Activated naive CD8-positive, alpha-beta T cell treated with anti-CD3 and anti-CD28 coated beads, Interleukin-2, amount 10 ng/mL, durations not matched to agents 7 days and 5 days (primary cell): ENCODE results near the gene ARHGAP26. TPM values are rescaled to one million over a fixed set of nuclear protein-coding genes. Genes with fewer than 3 reads are reported as not detected.

Experiments used
- ATAC-seq: fragments of 150-1000 bp; cut with Tn5 transposase; one replicate; pipeline ENCODE4 v1.10.0; 2021; ENCODE audit warnings: low read depth, moderate library complexity
- POLR2A ChIA-PET: fragments of 350-600 bp; sonication (Branson Sonifier 250); formaldehyde crosslinking; loops from one replicate; lab custom pipeline; 2021; ENCODE audit warnings: antibody characterized with exemption; lab: Charles Lee
- DNase-seq: peaks from one replicate; pipeline ENCODE4 v3.0.0; 2021
- H3K27ac Mint-ChIP-seq: one replicate; pipeline ENCODE4 v1.8.0; 2022; ENCODE audit warnings: mild to moderate bottlenecking, mixed read lengths
- H3K27me3 Mint-ChIP-seq: one replicate; pipeline ENCODE4 v1.8.0; 2022; ENCODE audit warnings: mild to moderate bottlenecking, moderate library complexity, mixed read lengths
- H3K36me3 Mint-ChIP-seq: one replicate; pipeline ENCODE4 v1.8.0; 2021; ENCODE audit warnings: mild to moderate bottlenecking, mixed read lengths
- H3K4me1 Mint-ChIP-seq: one replicate; pipeline ENCODE4 v1.8.0; 2021; ENCODE audit warnings: mixed read lengths
- H3K4me3 Mint-ChIP-seq: one replicate; pipeline ENCODE4 v1.8.0; 2022; ENCODE audit warnings: mild to moderate bottlenecking, moderate library complexity, mixed read lengths
- H3K9me3 Mint-ChIP-seq: one replicate; pipeline ENCODE4 v1.8.0; 2021; ENCODE audit warnings: mixed read lengths
- total RNA-seq, 2 experiments: library from RNA; stranded (reverse); gene quantifications; one replicate each; pipeline ENCODE4 v1.2.3, GENCODE V29; 2021

Gene ARHGAP26
- total RNA-seq, 2 experiments from 2014 or later, result 30.6 to 32.0 TPM

GRCh38 chr5:142901476-142902185 is 131.5 kb downstream of the ARHGAP26 start:
- POLR2A ChIA-PET, result interaction anchor here (0.6 kb wide), 1 partner anchor 296 kb away, joined by 4 read pairs; no protein-coding TSS in a partner anchor
- peaks cover 3% of the 10 kb centered on the region for H3K4me1 Mint-ChIP-seq
- ATAC-seq (no peak), DNase-seq (no peak)
- H3K36me3 Mint-ChIP-seq, result peaks cover 17% of the 10 kb centered on the region
- H3K27ac Mint-ChIP-seq, result no peak overlapping the region
- no peaks in the 10 kb centered on the region for H3K27me3 Mint-ChIP-seq
- H3K9me3 Mint-ChIP-seq, result no peaks in the 10 kb centered on the region
- no peak overlapping the region for H3K4me3 Mint-ChIP-seq

DNA sequence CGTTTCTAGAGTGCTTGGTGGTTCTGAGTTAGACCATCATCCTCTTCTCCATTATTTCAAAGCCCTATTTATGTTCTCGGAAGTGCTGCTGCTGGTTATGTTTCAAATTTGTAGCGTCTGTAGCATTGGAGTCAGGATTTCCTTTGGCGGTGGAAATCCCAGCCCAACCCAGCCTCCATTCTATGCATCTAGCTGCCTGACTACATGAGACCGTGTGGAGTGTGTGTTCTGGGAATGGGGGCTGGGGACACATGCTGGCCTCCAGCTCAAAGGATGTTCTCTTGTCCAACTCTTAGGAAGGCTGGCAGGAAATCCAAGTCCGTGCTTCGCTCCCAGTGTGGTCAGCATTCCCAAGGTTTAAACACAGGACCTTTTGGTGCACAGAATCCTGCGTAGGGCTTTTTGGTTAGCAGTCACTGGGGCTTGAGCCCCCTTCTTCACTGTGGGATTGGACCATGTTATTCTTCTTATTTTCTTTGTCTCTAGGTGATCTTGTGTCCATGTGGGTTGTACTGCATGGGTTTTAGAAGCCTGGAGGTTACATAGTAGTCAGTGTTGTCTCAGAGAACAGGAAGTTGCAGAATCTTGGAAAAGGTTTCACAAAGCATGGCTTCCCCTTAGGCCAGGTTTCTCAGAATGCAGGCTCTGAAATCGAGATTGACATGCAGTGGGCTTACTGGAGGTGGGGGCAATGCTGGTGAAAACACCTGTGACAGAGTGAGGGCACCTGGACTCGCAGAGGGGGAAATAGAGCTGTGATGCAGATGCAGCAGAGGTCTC is 132.2 kb downstream of the ARHGAP26 start:
- H3K4me1 Mint-ChIP-seq, result peaks cover 3% of the 10 kb centered on the region
- peaks cover 22% of the 10 kb centered on the region for H3K36me3 Mint-ChIP-seq
- no peak overlapping the region for H3K4me3 Mint-ChIP-seq
- no peak overlapping the region for H3K27ac Mint-ChIP-seq
- ATAC-seq (no peak), DNase-seq (no peak)
- no peaks in the 10 kb centered on the region for H3K27me3 Mint-ChIP-seq
- no peaks in the 10 kb centered on the region for H3K9me3 Mint-ChIP-seq
- POLR2A ChIA-PET, result interaction anchor here (0.6 kb wide), 1 partner anchor 297 kb away, joined by 4 read pairs; no protein-coding TSS in a partner anchor

DNA sequence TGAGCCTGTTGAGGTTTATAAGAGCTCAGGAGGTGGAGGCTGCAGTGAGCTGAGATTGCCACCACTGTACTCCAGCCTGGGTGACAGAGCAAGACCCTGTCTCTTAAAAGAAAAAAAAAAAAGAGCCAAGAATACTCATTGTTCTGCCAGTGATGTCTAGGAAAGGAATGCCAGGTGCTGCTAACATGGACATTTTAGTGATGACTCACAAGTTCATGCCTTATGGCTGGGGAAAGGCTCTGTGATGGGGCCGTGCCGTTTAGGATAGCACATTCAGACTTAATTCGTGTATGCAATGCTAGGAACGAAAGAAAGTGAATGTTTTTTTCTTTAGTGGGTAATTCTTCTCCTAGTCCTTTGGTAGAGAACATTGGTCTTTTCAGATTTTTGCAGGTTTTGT is 134.2 kb downstream of the ARHGAP26 start:
- DNase-seq (no peak), ATAC-seq (no peak)
- Mint-ChIP-seq H3K9me3 (no peaks in the 10 kb centered on the region), H3K27ac (no peak overlapping the region), H3K36me3 (peaks cover 22% of the 10 kb centered on the region), H3K4me3 (no peak overlapping the region), H3K4me1 (peaks cover 2% of the 10 kb centered on the region), H3K27me3 (no peaks in the 10 kb centered on the region)
- POLR2A ChIA-PET, result no interaction called here

DNA sequence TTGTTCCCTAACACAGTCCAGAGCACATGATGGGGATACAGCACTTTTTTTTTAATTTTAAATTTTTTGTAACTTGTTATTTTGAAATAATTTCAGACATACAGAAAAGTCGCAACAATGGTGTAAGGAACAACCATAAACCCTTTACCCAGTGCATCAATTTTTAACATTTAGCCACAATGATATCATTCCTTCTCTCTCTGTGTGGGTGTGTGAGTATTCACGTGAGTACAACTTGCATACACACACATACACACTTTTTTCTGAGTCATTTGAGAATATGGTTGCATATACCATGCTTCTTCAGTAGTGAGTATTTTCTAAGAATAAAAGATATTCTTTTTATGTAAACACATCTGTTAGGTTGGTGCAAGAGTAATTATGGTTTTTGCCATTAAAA is 135.2 kb downstream of the ARHGAP26 start:
- H3K9me3 Mint-ChIP-seq, result no peaks in the 10 kb centered on the region

DNA sequence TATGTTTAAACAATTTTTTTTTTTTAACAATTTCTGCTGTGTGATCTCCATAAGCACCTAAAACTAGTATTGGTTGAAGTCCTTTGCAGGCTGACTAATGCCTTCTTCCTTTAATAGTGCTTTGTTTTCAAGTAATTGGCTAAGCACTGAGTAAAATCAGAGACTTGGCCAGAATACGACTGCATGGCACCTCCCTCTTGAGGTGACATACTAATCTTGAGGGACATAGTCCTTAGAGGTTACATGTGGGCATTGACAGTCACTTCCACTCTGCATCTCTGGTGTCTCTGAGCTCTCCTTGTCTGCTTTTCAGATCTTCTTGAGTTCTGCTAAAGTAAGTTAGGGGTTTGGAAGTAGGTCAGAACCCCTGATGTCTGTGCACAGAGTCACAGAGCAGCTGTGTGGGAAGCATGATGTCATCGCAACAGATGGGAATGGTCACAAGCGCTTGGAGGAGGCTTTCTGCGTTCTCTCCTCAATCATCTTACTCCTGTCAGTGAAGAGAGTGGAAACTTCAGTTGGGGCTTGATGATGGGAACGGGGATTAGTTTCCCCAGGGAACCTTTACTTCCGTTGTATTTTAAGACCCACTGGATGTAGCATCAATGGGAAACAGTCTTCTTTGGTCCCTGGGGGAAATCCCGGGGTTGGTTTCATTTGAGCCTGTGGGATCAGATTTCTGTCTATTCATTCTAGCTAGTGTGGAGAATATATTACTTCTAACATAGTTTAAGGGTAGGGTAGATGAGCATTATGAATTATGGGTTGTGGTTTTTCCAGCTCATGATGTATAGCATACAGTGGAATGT is 136.9 kb downstream of the ARHGAP26 start:
- Mint-ChIP-seq H3K4me1 (peaks cover 2% of the 10 kb centered on the region), H3K36me3 (peaks cover 27% of the 10 kb centered on the region), H3K27me3 (no peaks in the 10 kb centered on the region), H3K27ac (no peak overlapping the region), H3K9me3 (no peaks in the 10 kb centered on the region), H3K4me3 (no peak overlapping the region)
- DNase-seq (no peak), ATAC-seq (no peak)
- POLR2A ChIA-PET, result no interaction called here

More for the DNA sequence above, 135.2 kb downstream of the ARHGAP26 start:
- H3K36me3 Mint-ChIP-seq, result peaks cover 22% of the 10 kb centered on the region
- H3K4me1 Mint-ChIP-seq, result peaks cover 2% of the 10 kb centered on the region
- no peak overlapping the region for H3K4me3 Mint-ChIP-seq
- no peak overlapping the region for H3K27ac Mint-ChIP-seq
- DNase-seq (no peak), ATAC-seq (no peak)
- POLR2A ChIA-PET, result no interaction called here
- no peaks in the 10 kb centered on the region for H3K27me3 Mint-ChIP-seq

DNA sequence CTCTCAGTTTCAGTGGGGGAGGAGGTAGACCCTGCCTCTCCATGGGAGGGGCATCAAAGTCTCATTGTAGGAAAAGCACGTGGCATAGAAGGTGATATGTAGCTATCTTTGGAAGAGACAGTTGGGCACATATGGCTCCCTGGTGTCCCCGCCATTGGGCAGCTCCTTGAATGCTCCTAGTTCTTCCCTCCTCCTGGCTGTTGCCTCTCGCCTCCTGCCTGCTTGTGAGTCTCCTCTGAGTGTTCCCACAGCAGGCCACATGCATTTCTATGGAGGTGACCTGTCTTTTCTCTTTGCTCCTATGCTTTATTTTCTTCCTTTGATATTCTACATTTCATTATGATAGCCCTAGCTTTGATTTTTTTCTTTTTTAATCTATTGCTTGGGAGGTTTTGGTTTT is 138.5 kb downstream of the ARHGAP26 start:
- Mint-ChIP-seq H3K4me3 (no peak overlapping the region), H3K9me3 (no peaks in the 10 kb centered on the region), H3K27ac (no peak overlapping the region), H3K36me3 (peaks cover 32% of the 10 kb centered on the region), H3K4me1 (no peaks in the 10 kb centered on the region), H3K27me3 (no peaks in the 10 kb centered on the region)
- ATAC-seq (no peak), DNase-seq (no peak)
- POLR2A ChIA-PET, result interaction anchor here (1.0 kb wide), 1 partner anchor 25 kb away, joined by 3 read pairs; no protein-coding TSS in a partner anchor

DNA sequence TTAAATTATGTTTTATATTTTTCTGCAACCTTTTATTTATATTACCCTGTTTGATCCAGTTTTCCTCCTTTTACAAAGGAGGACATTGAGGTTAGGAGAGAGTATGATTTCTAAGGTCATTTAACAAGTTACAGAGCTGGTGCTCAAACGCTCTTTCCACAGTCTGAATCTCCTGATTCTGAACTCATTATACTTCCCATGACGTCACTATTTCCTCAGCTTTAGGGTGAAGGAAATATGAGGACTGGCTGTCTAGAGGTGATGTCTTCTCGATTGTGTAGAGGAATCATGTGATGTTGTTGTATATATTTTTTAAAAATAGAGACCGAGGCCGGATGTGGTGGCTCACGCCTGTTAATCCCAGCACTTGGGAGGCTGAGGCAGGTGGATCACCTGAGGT is 140.0 kb downstream of the ARHGAP26 start:
- no peaks in the 10 kb centered on the region for H3K9me3 Mint-ChIP-seq

GRCh38 chr5:142911170-142911569 is 141.0 kb downstream of the ARHGAP26 start:
- peaks cover 25% of the 10 kb centered on the region for H3K36me3 Mint-ChIP-seq
- no peak for DNase-seq
- no peak overlapping the region for H3K27ac Mint-ChIP-seq
- no peaks in the 10 kb centered on the region for H3K4me1 Mint-ChIP-seq
- no peaks in the 10 kb centered on the region for H3K9me3 Mint-ChIP-seq
- no peak overlapping the region for H3K4me3 Mint-ChIP-seq
- H3K27me3 Mint-ChIP-seq, result no peaks in the 10 kb centered on the region
- POLR2A ChIA-PET, result no interaction called here
- no peak for ATAC-seq

More for the DNA sequence above, 140.0 kb downstream of the ARHGAP26 start:
- no peaks in the 10 kb centered on the region for H3K27me3 Mint-ChIP-seq
- H3K36me3 Mint-ChIP-seq, result peaks cover 24% of the 10 kb centered on the region
- no peaks in the 10 kb centered on the region for H3K4me1 Mint-ChIP-seq
- ATAC-seq (no peak), DNase-seq (no peak)
- H3K4me3 Mint-ChIP-seq, result no peak overlapping the region
- H3K27ac Mint-ChIP-seq, result no peak overlapping the region
- POLR2A ChIA-PET, result no interaction called here

DNA sequence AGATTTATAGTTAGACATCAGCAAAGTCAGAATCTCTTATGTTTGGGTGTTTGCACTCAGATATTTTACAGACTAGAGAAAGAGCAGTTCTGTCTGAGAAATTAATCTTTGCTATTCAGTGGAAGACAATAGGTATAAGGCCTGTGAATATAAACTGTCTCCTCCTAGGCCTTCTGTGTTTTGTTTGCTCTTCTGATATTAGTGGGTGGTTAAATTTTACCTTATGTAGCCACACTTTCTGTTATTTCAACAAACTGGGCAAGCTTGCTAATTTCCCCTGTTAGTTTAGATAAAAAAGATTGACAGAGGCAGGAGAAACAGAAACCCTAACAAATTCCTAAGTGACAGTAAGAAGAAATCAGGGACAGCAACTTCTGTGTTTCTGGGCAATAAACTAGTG is 141.6 kb downstream of the ARHGAP26 start:
- Mint-ChIP-seq H3K9me3 (no peaks in the 10 kb centered on the region), H3K4me3 (no peak overlapping the region), H3K27me3 (no peaks in the 10 kb centered on the region), H3K36me3 (peaks cover 21% of the 10 kb centered on the region), H3K27ac (no peak overlapping the region), H3K4me1 (no peaks in the 10 kb centered on the region)
- POLR2A ChIA-PET, result no interaction called here
- DNase-seq (no peak), ATAC-seq (no peak)

GRCh38 chr5:142913728-142914338 is 143.7 kb downstream of the ARHGAP26 start:
- no peaks in the 10 kb centered on the region for H3K9me3 Mint-ChIP-seq
- no peaks in the 10 kb centered on the region for H3K27me3 Mint-ChIP-seq
- no peak for DNase-seq
- POLR2A ChIA-PET, result no interaction called here
- peaks cover 14% of the 10 kb centered on the region for H3K36me3 Mint-ChIP-seq
- H3K4me3 Mint-ChIP-seq, result no peak overlapping the region
- no peaks in the 10 kb centered on the region for H3K4me1 Mint-ChIP-seq
- no peak for ATAC-seq
- H3K27ac Mint-ChIP-seq, result no peak overlapping the region

DNA sequence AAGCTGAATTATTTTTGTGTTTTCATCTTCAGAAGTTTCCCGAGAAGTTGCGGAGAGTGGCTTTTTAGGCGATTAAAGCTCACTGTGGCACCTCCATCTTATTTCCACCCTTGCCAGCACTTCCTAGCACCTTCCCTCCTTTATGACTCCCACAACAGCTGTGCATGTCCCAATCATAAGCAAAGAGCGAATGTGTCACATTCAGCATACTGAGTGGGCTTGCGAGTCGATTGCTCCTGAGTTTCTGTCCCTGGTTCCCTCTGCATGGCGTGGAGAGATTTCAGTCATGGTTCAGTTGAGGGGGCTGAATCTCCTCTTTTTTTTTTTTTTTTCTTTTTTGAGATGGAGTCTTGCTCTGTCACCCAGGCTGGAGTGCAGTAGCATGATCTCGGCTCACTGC is 144.9 kb downstream of the ARHGAP26 start:
- no peaks in the 10 kb centered on the region for H3K9me3 Mint-ChIP-seq
- DNase-seq (no peak), ATAC-seq (no peak)
- no peaks in the 10 kb centered on the region for H3K27me3 Mint-ChIP-seq
- no peaks in the 10 kb centered on the region for H3K4me1 Mint-ChIP-seq
- no peak overlapping the region for H3K4me3 Mint-ChIP-seq
- H3K36me3 Mint-ChIP-seq, result peaks cover 14% of the 10 kb centered on the region
- POLR2A ChIA-PET, result no interaction called here
- no peak overlapping the region for H3K27ac Mint-ChIP-seq

DNA sequence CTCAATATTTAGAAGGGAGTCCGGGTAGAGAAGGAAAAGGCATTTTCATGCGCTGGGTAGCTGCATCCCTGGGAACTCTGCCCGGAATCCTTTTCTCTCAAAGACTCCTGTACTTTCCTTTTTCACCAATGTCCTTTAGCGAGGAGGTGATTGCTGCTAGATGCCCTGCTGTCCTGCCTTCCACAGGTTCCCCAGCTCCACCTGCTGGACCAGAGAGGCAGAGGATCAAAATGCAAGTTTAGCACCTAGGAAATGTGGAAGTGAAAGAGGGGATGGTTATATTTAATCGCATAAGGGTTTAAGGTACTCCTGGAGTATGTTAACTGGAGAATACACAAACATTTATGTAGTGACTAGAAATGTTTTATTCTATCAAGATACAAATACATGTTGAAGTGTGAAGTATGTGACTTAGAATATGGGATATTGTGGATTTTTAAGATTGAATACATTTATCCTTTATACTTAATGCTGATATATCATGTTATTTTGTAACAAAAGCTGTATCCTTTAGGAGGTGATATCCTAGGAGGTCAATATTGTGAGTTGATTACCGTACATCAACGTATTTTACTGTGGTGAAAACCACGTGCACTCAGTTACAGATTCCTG is 145.7 kb downstream of the ARHGAP26 start:
- Mint-ChIP-seq H3K27me3 (no peaks in the 10 kb centered on the region), H3K36me3 (peaks cover 14% of the 10 kb centered on the region), H3K4me1 (no peaks in the 10 kb centered on the region), H3K4me3 (no peak overlapping the region), H3K27ac (no peak overlapping the region), H3K9me3 (no peaks in the 10 kb centered on the region)
- DNase-seq, result no peak
- ATAC-seq, result no peak
- POLR2A ChIA-PET, result no interaction called here
